HepG2 (cell line): Measurements from ENCODE around the gene PDPK1. TPM values are rescaled to one million over a fixed set of nuclear protein-coding genes. Genes with fewer than 3 reads are reported as not detected.

Experiments
- ARID4A ChIP-seq: sonication (generic); formaldehyde crosslinking; IDR thresholded peaks from 2 replicates; pipeline ENCODE4 v1.5.0; 2020; ENCODE audit warnings: mild to moderate bottlenecking, missing genetic modification reagents, borderline replicate concordance
- CCDC6 ChIP-seq: sonication (generic); formaldehyde crosslinking; IDR thresholded peaks from 2 replicates; pipeline ENCODE4 v1.8.1; 2022; ENCODE audit warnings: mild to moderate bottlenecking, missing genetic modification reagents, moderate library complexity
- JUNB ChIP-seq: sonication (generic); formaldehyde crosslinking; IDR thresholded peaks from 2 replicates; pipeline ENCODE4 v1.8.0; 2022; ENCODE audit warnings: missing genetic modification reagents, mild to moderate bottlenecking, borderline replicate concordance
- KAT7 ChIP-seq: IDR thresholded peaks from 2 replicates; pipeline ENCODE4 v1.6.1; 2018; ENCODE audit warnings: borderline replicate concordance, missing compliant biosample characterization
- LCORL ChIP-seq, 2 experiments: fragments of 450-650 bp in 1 of 2; sonication (generic) in 1 of 2; formaldehyde crosslinking in 1 of 2; IDR thresholded peaks; 2 replicates each; pipeline versions ENCODE4 v1.5.0 to v1.6.1; 2017 to 2020; ENCODE audit warnings: antibody characterized with exemption in 1 of 2, missing genetic modification reagents in 1 of 2
- NR0B2 ChIP-seq: sonication (generic); formaldehyde crosslinking; IDR thresholded peaks from 2 replicates; pipeline ENCODE4 v1.4.0; 2020; ENCODE audit warnings: mild to moderate bottlenecking, missing genetic modification reagents
- NRL ChIP-seq: sonication (generic); formaldehyde crosslinking; IDR thresholded peaks from 2 replicates; pipeline ENCODE4 v1.5.0; 2020; ENCODE audit warnings: missing genetic modification reagents, mild to moderate bottlenecking, moderate library complexity, borderline replicate concordance
- RCOR2 ChIP-seq: IDR thresholded peaks from 2 replicates; pipeline ENCODE4 v1.6.1; 2016; ENCODE audit warnings: missing biosample characterization, missing genetic modification reagents
- ZBTB33 ChIP-seq: sonication (generic); formaldehyde crosslinking; IDR thresholded peaks from 2 replicates; pipeline ENCODE4 v1.4.0; 2020; ENCODE audit warnings: missing genetic modification reagents
- ZFP36L1 ChIP-seq: sonication (generic); formaldehyde crosslinking; IDR thresholded peaks from 2 replicates; pipeline ENCODE4 v1.8.0; 2022; ENCODE audit warnings: mild to moderate bottlenecking, missing genetic modification reagents, moderate library complexity
- ZFP36L2 ChIP-seq: sonication (generic); formaldehyde crosslinking; IDR thresholded peaks from 2 replicates; pipeline ENCODE4 v1.4.0; 2020; ENCODE audit warnings: missing genetic modification reagents
- ZNF746 ChIP-seq: sonication (generic); formaldehyde crosslinking; IDR thresholded peaks from 2 replicates; pipeline ENCODE4 v1.8.0; 2022; ENCODE audit warnings: mild to moderate bottlenecking, missing genetic modification reagents
- ZNF772 ChIP-seq: sonication (generic); formaldehyde crosslinking; IDR thresholded peaks from 2 replicates; pipeline ENCODE4 v1.5.0; 2020; ENCODE audit warnings: mild to moderate bottlenecking, missing genetic modification reagents
- ZZZ3 ChIP-seq: sonication (generic); formaldehyde crosslinking; IDR thresholded peaks from 2 replicates; pipeline ENCODE4 v1.4.0; 2020; ENCODE audit warnings: missing genetic modification reagents, mild to moderate bottlenecking, borderline replicate concordance
- polyA plus RNA-seq, 8 experiments: library from polyadenylated mRNA; depleted of rRNA in 3 of 8; stranded (reverse) in 7 of 8; unstranded in 1 of 8; fragments of >200 nt; fragmentation: Illumina TruSeq in 4 of 8; extraction: Trizol in 4 of 8; gene quantifications; 2 replicates each; pipeline versions ENCODE4 v1.2.1 to v1.2.3, GENCODE V29; 2011 to 2016; ENCODE audit warnings: low read depth in 4 of 8, missing spikeins in 1 of 8, mixed read lengths in 1 of 8; ENCODE audit not compliant: insufficient read depth in 1 of 8
- total RNA-seq, 5 experiments: library from RNA; depleted of rRNA; stranded (reverse); fragments of >200 nt; fragmentation: Illumina TruSeq; extraction: Trizol; gene quantifications; 2 replicates each; pipeline ENCODE4 v1.2.3, GENCODE V29; 2016; ENCODE audit warnings: low read depth in 1 of 5
- TF ChIP-seq, protein P1 (sequence below): sonication (generic); formaldehyde crosslinking; IDR thresholded peaks from 2 replicates; pipeline ENCODE4 v1.9.0; 2022; ENCODE audit warnings: missing genetic modification reagents, mild to moderate bottlenecking, borderline replicate concordance

Gene PDPK1
- total and polyA plus RNA-seq, 2 of the 13 experiments (the other 11 are each of a cell fraction or from before 2014, with no cell fraction given), result 59.6 to 129 TPM

DNA sequence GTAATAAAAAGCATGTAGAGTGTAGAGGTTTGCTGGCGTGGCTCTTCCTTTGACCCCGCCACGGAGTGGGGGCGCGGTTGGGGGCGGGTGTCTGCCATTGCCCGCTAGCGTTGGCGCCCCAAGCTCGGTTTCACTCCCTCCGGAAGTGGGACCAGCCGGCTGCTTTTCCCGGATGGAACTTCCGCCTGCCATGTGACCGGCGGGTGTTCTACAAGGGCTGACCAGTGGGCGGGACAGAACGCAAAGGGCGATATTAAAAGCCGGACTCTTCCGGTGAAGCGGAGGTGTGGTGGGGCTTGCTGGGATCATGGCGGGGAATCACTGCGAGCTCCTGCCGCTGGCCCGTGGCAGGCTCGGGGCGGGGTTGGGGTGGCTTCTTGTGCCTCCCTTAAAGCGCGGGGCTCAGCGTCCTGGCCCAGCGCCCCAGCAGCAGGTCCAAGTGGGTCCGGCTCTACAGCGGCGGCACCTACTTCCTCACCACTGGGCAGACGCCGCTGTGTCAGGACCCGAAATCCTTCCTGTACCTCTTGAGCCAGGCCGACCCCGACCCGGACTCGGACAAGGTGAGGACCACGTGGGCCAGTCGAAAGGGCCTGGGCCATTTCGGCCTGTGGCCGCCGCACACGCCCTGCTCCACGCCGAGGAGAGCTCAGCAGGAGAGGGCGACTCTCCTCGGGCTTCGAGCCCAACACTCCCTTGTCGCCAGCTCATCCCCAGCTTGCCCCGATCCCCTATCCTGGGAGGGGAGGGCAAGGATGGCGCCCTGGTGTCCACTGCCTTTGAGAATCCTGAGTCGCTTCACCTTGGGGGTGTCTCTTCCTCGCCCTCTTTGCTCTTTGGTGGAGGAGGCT lies 65.6 kb downstream of the PDPK1 start (continued):
- TF ChIP-seq KAT7 (CRISPR knock-in tag) (peak; percentile 94; the same call in 1 of the 2 replicates), NRL (CRISPR knock-in tag) (no peak), CCDC6 (peak; percentile 82), ZZZ3 (CRISPR knock-in tag) (peak; percentile 76; the same call in 1 of the 2 replicates), ZBTB33 (CRISPR knock-in tag) (peak; percentile 75), NR0B2 (CRISPR knock-in tag) (peak; percentile 61), RCOR2 (CRISPR knock-in tag) (no peak), LCORL (IDR thresholded peaks at IDR 0.05) (no peak), LCORL (CRISPR knock-in tag; IDR thresholded peaks at IDR 0.05) (peak; percentile 45), ZFP36L1 (peak; percentile 96), ZFP36L2 (CRISPR knock-in tag) (no peak), ARID4A (peak; percentile 93), JUNB (CRISPR knock-in tag) (no peak), ZNF772 (peak; percentile 92), ZNF746 (CRISPR knock-in tag) (peak; percentile 71; the same call in 1 of the 2 replicates)
- TF ChIP-seq, protein P1, sequence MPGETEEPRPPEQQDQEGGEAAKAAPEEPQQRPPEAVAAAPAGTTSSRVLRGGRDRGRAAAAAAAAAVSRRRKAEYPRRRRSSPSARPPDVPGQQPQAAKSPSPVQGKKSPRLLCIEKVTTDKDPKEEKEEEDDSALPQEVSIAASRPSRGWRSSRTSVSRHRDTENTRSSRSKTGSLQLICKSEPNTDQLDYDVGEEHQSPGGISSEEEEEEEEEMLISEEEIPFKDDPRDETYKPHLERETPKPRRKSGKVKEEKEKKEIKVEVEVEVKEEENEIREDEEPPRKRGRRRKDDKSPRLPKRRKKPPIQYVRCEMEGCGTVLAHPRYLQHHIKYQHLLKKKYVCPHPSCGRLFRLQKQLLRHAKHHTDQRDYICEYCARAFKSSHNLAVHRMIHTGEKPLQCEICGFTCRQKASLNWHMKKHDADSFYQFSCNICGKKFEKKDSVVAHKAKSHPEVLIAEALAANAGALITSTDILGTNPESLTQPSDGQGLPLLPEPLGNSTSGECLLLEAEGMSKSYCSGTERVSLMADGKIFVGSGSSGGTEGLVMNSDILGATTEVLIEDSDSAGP (CRISPR knock-in tag), result peak; percentile 86
